Upper lobe of left lung (tissue), 6 donors: ENCODE data around the gene RAB11B. TPM values are rescaled to one million over a fixed set of nuclear protein-coding genes. Genes with fewer than 3 reads are reported as not detected.
A peak's percentile ranks its signal among the peaks of the same experiment; 100 is the strongest.

Experiments
- ATAC-seq, 2 donors: fragments of 200-7000 bp; cut with Tn5 transposase; one replicate each; pipeline ENCODE4 v1.9.1; 2022; ENCODE audit warnings: mild to moderate bottlenecking in 2 of 2, moderate library complexity in 2 of 2; ENCODE audit not compliant: low FRiP score in 2 of 2
- DNase-seq, 2 donors: peaks; one replicate each; pipeline ENCODE4 v3.0.0-alpha.2; 2019 to 2020
- H3K27ac ChIP-seq, 4 donors: fragments of 200-600 bp; sonication (generic); one replicate each; pipeline ENCODE4 v1.5.1; 2016 to 2019
- H3K27me3 ChIP-seq, 4 donors: fragments of 200-600 bp; sonication (generic); one replicate each; pipeline ENCODE4 v1.5.1; 2017 to 2019
- H3K36me3 ChIP-seq, 4 donors: fragments of 200-600 bp; sonication (generic); one replicate each; pipeline ENCODE4 v1.5.1; 2016 to 2019
- H3K4me1 ChIP-seq, 4 donors: fragments of 200-600 bp; sonication (generic); one replicate each; pipeline ENCODE4 v1.5.1; 2018 to 2019
- H3K4me3 ChIP-seq, 4 donors: fragments of 200-600 bp; sonication (generic); one replicate each; pipeline ENCODE4 v1.5.1; 2017 to 2019; ENCODE audit warnings: mild to moderate bottlenecking in 2 of 4, moderate library complexity in 1 of 4
- H3K9me3 ChIP-seq, 4 donors: fragments of 200-600 bp; sonication (generic); one replicate each; pipeline ENCODE4 v1.5.1; 2018 to 2019
- CTCF ChIP-seq, 6 experiments: fragments of 450-650 bp in 4 of 6; fragments of 200-600 bp in 2 of 6; sonication (generic) in 2 of 6; IDR thresholded peaks; one replicate each; pipeline ENCODE4 v1.5.1; 2016 to 2019; ENCODE audit warnings: antibody characterized with exemption in 6 of 6
- EP300 ChIP-seq, 4 donors: sonication (generic); formaldehyde crosslinking; IDR thresholded peaks; one replicate each; pipeline ENCODE4 v1.5.1; 2017; ENCODE audit warnings: antibody characterized with exemption in 4 of 4, control low read depth in 2 of 4
- POLR2A ChIP-seq, 4 donors: fragments of 450-650 bp; IDR thresholded peaks; one replicate each; pipeline ENCODE4 v1.5.1; 2016 to 2017; ENCODE audit warnings: antibody characterized with exemption in 4 of 4, mild to moderate bottlenecking in 2 of 4
- POLR2AphosphoS5 ChIP-seq, 2 donors: sonication (generic); formaldehyde crosslinking; IDR thresholded peaks; one replicate each; pipeline ENCODE4 v1.5.1; 2017; ENCODE audit warnings: antibody characterized with exemption in 2 of 2
- WGBS, 2 donors: methylation state at CpG; one replicate each; pipeline ENCODE4 v1.1.5; 2017 to 2018; 5-methylcytosine and 5-hydroxymethylcytosine counted together
- total RNA-seq, 6 donors: library from RNA; depleted of rRNA in 4 of 6; stranded (reverse); fragments of >200 nt in 4 of 6; gene quantifications; one replicate each; pipeline versions ENCODE4 v1.1.0 to v1.2.1, GENCODE V29; 2016 to 2021
- donor health status: DM: no; HTN: no; CAD: no; lungs with moderate emphysema.
- donor health status: DM: no; HTN: yes; CAD: no; lungs with severe emphysema.

The RAB11B gene
- total RNA-seq, 6 donors from 2014 or later = 55.0 to 158 (median 130) TPM

DNA sequence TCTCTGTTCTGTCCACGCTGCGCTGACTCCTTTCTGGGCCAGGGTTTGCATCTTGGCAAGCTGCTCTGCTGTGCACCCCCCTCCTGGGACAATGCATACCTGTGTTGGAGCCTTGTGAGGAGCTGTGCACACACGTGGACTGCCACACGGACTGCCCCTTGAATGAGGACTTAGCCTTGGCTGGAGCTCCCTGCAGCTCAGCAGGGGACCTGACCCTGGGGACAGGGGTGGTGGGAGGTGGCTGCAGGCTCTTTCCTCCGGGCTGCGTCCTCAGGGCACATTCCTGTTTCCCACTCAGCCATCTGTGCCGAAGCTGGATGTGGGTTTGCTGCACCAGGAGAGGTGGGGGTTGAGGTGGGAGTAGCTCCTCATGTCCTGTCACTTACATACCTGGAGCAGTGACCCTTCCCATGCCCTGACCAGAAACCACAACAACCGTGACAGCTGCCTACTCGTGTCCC is 8.2 kb downstream of the RAB11B start:
- Histone ChIP-seq H3K9me3 (no peaks in the 10 kb centered on the region), H3K36me3 (peaks cover 13 to 35% (median 34%) of the 10 kb centered on the region in 4 donors), H3K27ac (peak overlapping the region in 1 of 4 donors; percentile 42), H3K4me1 (peaks cover 39 to 49% (median 43%) of the 10 kb centered on the region in 4 donors), H3K27me3 (no peaks in the 10 kb centered on the region), H3K4me3 (no peak overlapping the region)
- TF ChIP-seq POLR2A (IDR thresholded peaks at IDR 0.05) (no peak), CTCF (IDR thresholded peaks at IDR 0.05) (no peak), EP300 (IDR thresholded peaks at IDR 0.05) (no peak), POLR2AphosphoS5 (IDR thresholded peaks at IDR 0.05) (no peak)
- ATAC-seq = no peak
- peak in 1 of 2 donors; percentile 30 for DNase-seq
- 66 to 68% methylated on average over 8 to 9 of the region's 9 CpGs for WGBS, 2 donors

DNA sequence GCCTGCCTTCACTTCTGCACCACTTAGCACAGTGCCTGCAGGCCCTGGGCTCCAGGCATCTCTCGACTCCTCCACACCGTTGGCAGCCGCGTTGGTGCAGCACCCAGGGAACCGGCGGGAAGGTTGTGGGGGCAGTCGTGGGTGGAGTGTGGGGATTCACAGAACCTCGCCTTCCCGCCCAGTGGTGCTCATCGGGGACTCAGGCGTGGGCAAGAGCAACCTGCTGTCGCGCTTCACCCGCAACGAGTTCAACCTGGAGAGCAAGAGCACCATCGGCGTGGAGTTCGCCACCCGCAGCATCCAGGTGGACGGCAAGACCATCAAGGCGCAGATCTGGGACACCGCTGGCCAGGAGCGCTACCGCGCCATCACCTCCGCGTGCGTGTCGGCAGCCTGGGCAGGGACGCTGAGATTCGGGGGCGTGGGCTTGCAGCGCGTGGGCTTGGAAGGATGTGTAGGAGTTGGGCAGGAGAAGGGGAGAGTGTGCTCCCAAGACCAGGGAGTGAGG is 9.6 kb downstream of the RAB11B start:
- H3K4me1 ChIP-seq = peaks cover 25 to 35% (median 29%) of the 10 kb centered on the region in 4 donors
- ATAC-seq = no peak
- H3K4me3 ChIP-seq = no peak overlapping the region
- TF ChIP-seq POLR2AphosphoS5 (IDR thresholded peaks at IDR 0.05) (no peak), CTCF (IDR thresholded peaks at IDR 0.05) (no peak), EP300 (IDR thresholded peaks at IDR 0.05) (no peak), POLR2A (IDR thresholded peaks at IDR 0.05) (no peak)
- no peaks in the 10 kb centered on the region for H3K27me3 ChIP-seq
- H3K9me3 ChIP-seq = no peaks in the 10 kb centered on the region
- H3K27ac ChIP-seq = no peak overlapping the region
- DNase-seq = peak in 1 of 2 donors; percentile 79
- WGBS, 2 donors = 94 to 97% methylated on average over 26 to 34 of the region's 34 CpGs
- H3K36me3 ChIP-seq = peaks cover 22 to 49% (median 48%) of the 10 kb centered on the region in 4 donors

- no peak for ATAC-seq
- 93 to 94% methylated on average over 10 to 21 of the region's 21 CpGs for WGBS, 2 donors
- TF ChIP-seq POLR2A (IDR thresholded peaks at IDR 0.05) (no peak), POLR2AphosphoS5 (IDR thresholded peaks at IDR 0.05) (no peak), EP300 (IDR thresholded peaks at IDR 0.05) (no peak), CTCF (IDR thresholded peaks at IDR 0.05) (no peak)
- H3K4me1 ChIP-seq = peaks cover 4 to 13% (median 11%) of the 10 kb centered on the region in 4 donors
- H3K27me3 ChIP-seq = no peaks in the 10 kb centered on the region
- H3K4me3 ChIP-seq = no peak overlapping the region
- H3K27ac ChIP-seq = no peak overlapping the region
- DNase-seq = no peak
- H3K36me3 ChIP-seq = peaks cover 22 to 62% (median 56%) of the 10 kb centered on the region in 4 donors
- H3K9me3 ChIP-seq = no peaks in the 10 kb centered on the region
Observed at GRCh38 chr19:8401981-8402411, 11.8 kb downstream of the RAB11B start.

GRCh38 chr19:8403098-8403819 is 13.1 kb downstream of the RAB11B start:
- Histone ChIP-seq H3K4me3 (no peak overlapping the region), H3K9me3 (no peaks in the 10 kb centered on the region), H3K36me3 (peaks cover 22 to 62% (median 55%) of the 10 kb centered on the region in 4 donors), H3K27me3 (no peaks in the 10 kb centered on the region), H3K27ac (no peak overlapping the region), H3K4me1 (peaks cover 0 to 1% (median under 1%) of the 10 kb centered on the region in 4 donors)
- DNase-seq (peak in 1 of 2 donors; percentile 78), ATAC-seq (no peak)
- TF ChIP-seq POLR2AphosphoS5 (IDR thresholded peaks at IDR 0.05) (no peak), EP300 (IDR thresholded peaks at IDR 0.05) (no peak), CTCF (IDR thresholded peaks at IDR 0.05) (no peak), POLR2A (IDR thresholded peaks at IDR 0.05) (no peak)
- WGBS, 2 donors = 81 to 92% methylated on average over 24 to 40 of the region's 44 CpGs
